HG02588 (cell line): ENCODE measurements around the gene NPHP4.

Experiments
- ATAC-seq: cut with Tn5 transposase; IDR thresholded peaks from one replicate; pipeline ENCODE4 v1.9.1; 2021; ENCODE audit warnings: mild to moderate bottlenecking, moderate library complexity; ENCODE audit not compliant: unreplicated experiment

The NPHP4 gene

GRCh38 chr1:6004412-6005123 lies 12.3 kb upstream of the NPHP4 start:
- no peak for ATAC-seq

DNA sequence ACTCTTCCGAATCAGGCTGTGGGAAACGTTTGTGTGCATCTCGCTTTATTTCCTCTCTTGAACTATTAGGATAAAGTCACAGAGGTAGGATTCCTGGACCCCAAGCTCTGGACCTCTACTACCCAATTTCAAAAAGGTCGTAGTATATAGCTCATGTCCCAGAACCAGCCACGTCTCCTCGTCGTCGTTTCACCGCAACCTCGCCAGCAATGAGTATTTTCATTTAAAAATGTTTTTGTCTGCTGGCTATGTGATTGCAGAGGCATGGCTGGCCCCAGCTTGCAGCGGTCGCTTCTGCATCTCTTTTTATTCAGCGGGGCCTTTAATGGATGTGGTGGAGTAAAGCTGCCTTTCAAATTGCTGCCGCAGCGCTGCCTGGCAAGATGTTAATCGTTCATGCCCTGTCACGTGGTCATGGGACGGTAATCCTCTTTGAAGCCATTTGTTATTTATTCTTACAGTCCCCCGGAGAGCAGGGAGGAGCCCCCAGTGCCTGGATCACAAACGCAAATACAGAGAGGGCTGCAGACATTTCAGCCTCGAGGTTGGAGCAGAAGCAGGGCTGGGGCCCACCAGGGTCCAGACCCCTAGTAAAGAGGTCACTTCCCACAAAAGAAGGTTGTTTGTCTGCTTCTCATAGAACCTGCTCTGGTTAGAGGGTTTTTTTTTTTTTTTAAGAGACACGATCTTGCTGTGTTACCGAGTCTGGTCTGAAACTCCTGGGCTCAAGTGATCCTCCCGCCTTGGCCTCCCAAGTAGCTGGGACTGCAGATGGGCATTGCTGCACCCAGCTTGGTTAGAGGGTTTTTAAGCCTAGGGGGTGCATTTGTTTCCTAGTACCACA lies 11.6 kb upstream of the NPHP4 start:
- no peak for ATAC-seq

DNA sequence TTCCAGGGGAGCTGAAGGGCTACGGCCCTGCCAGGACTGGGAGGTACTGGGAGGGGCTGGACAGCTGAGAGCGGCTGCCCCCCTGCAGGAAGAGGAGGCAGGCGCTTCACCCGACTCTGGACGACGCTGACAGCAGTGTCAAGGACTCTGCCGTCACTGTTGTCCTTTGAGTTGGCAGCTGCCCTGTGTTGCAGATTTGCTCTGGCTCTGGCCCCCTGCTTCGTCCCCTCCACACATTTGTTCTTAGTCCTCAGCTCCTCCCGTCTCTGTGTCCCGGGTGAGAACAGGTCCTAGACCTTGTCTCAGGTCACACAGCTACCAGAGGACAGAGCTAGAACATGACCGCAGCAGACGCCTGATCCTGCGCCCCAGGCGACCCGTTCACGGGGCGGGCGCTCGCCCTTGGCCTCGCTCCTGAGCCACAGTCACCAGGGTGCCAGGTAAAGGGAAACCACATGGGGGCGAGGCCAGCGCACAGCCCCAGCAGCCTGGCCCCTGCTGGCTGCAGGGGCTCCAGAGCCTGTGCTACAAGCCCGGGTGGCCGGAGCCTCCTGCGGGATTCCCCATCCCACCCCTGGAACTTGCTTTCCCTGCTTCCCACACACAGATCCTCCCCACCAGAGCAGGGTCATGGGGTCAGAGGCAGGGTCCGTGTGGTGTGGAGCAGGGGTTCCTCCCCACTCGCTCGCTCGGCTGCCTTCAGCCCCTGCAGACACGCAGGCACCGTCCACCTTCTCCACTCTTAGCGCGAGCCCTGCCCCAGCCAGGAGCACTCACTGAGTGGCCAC lies 10.7 kb upstream of the NPHP4 start:
- no peak for ATAC-seq

DNA sequence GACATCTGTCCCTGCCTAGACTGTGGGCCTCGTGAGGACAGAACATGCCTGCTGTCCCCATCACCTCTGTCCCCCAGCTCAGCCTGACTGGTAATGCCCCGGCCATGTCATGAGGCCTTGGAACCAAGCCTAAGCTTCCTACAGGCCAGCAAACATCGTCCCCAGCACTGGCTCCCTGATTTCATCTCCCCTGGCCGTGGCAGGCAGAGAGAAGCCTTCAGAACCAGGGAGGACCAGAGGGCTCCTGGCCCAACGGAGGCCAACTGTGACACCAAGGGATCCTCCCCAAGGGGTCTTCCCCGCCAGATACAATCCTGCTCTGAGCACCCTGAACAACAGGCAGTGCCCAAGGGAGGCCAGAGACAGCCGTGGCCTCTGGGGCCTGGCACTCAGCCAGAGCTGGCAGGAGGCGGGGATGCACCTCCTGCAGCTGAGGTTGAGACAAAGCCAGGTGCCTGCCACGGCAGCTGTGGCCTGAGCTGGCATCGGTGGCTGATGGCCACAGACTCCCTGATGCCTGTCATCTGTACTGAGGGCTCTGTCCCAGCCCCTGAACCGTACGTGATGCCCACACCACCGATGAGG lies 9.9 kb upstream of the NPHP4 start:
- ATAC-seq, result no peak

DNA sequence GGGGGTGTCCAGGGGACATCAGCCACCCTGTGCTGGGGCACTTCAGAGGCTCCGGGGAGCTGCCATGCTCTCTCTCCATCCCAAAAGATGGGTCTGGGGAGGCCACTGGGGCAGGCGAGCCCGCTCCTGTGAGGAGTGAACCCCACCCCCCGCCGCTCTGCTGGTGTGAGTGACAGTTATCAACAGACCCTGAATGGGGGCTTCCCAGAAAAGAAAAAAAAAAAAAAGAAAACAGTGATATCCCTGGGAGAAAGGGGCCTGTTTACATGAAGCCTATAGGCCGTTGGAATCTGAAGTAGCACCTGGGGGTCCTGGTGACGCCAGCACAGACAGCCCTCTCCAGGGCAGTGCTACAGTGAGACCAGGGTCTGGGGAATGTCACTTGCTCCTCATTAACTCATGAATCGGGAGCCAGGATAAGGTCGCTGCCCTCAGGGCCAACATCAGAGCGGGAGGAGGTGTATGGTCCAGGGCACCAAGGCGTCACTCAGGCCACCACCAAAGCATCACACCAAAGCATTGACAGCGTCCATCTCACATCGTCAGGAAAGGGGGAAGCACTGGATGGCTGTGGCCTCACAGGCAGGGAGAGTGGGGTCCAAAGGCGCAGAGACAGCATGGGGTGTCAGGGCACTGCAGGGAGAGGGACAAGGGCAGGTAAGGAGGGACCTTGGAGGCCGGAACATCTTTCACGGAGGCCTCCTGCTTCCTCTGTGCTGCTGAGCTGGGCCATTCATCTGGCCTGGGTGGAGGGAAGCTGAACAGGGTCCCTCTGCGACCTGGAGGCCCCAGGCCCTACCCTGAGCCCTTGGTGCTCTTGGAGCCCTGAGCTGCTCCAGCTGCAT lies 8.4 kb upstream of the NPHP4 start:
- ATAC-seq, result no peak

- no peak for ATAC-seq
These were observed 7.7 kb upstream of the NPHP4 start for GRCh38 chr1:5999711-6000443.

GRCh38 chr1:5998906-5999301 lies 6.7 kb upstream of the NPHP4 start:
- no peak for ATAC-seq

- no peak for ATAC-seq
These were observed 6.1 kb upstream of the NPHP4 start for GRCh38 chr1:5998051-5998905.

GRCh38 chr1:5997316-5997715 lies 5.1 kb upstream of the NPHP4 start:
- ATAC-seq, result no peak

- no peak for ATAC-seq
These were observed 4.5 kb upstream of the NPHP4 start for GRCh38 chr1:5996641-5997270.

- ATAC-seq, result no peak
These were observed 3.8 kb upstream of the NPHP4 start for GRCh38 chr1:5995871-5996630.

DNA sequence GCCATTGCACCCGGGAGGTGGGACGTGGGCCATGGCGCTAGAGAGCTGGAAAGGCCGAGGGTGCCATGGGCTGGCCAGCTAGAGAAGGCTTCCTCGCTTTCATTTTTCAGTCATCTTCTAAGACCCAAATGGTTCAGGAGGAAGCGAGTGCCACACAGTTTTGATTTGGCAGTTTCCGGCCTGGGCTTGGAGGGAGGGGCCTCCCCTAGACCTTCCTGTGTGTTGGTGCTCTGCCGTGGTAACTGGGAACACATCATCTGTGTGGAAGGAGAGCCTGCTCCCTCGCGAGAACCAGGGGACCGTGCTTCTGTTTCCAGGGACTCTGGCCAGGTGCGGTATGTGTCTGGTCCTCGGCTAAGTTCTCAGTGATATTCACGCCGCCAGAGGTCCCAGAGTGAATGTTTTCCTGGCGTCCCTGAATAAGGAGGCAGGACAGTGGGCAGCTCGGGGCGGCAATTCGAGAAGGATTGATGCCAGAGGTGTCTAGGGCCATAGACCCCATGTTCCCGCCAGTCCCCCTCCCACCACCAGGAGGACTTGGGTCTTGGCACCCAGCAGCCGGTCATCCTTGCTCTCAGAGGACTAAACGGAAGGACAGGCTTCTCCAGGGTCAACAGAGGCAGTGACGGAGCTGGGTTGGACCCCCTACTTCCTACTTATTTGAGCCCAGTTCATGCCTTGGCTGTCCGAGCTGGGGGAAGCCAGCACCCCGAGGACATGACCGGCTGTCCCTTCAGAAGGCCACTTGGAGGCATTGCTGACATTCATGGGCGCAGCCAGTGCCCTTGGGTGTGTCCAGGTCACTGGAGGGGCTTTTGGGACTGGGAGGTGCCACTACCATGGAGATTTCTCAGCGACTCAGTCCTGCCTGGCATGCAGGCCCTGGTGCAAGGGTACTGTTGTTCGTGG lies 2.7 kb upstream of the NPHP4 start:
- no peak for ATAC-seq

DNA sequence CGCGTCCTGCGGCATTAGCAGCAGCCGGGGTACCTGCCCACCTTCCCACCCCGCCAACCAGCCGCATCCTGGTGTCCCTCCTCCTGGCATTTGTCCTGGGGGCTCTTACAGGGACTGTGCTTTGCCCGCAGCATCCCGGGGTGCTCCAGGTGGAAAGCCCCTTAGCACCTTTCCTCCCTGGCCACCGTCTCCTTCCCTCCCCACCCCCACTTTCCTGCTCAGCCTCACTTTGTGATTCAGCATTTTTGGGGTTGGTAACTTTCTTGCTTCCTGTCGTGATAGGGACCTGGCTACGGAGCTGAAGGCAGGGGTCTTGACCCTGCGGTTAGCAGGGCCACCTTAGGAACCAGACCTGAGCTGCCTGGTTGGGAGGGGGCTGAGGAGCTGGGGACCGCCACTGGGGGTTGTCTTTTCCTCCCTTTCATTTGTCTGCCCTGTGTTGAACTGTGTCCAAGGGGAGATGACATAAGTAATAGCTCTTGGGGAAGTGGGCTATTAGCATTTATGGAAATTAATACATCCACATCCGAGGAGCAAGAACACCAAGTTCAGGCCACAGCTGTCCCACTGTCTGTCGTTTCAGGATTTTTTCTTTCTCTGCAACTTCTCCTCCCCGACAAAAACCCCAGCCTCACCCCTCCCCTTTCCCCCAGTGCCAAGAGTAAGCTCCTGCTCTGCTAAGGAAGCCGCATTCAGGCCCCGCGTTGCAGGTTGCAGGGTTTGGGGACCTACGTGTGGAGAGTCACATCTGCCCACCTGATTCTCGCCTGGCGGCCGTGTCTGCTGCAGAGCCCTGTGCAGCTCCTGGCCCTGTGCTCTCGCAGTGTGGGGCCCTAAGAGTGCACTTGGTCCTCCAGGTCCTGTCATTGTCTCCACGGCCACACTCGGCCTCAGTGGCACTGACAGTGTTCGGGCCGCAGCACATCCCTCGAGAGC lies 1.6 kb upstream of the NPHP4 start:
- no peak for ATAC-seq

GRCh38 chr1:5992814-5993555 lies 760 bp upstream of the NPHP4 start:
- ATAC-seq, result no peak
